Measurements from ENCODE around the gene ASTN2. TPM values are rescaled to one million over a fixed set of nuclear protein-coding genes. Genes with fewer than 3 reads are reported as not detected.
A peak's percentile ranks its signal among the peaks of the same experiment; 100 is the strongest.

The ASTN2 gene
- total RNA-seq, 4 donors from 2014 or later = 4.0 to 7.0 (median 4.9) TPM

GRCh38 chr9:117074784-117075520, 339.9 kb downstream of the ASTN2 start:
- H3K27me3 ChIP-seq = peaks cover 3% of the 10 kb centered on the region
- ATAC-seq = no peak
- H3K4me1 ChIP-seq = no peaks in the 10 kb centered on the region
- H3K9me3 ChIP-seq = no peaks in the 10 kb centered on the region
- H3K27ac ChIP-seq = no peak overlapping the region
- no peak overlapping the region for H3K4me3 ChIP-seq
- WGBS, 2 donors (ENCODE audit: low coverage in 1 of 2) = 51 to 67% methylated on average over 3 to 4 of the region's 7 CpGs
- no peak for TF ChIP-seq CTCF (IDR thresholded peaks at IDR 0.05)
- TF ChIP-seq POLR2AphosphoS5 (IDR thresholded peaks at IDR 0.05) = no peak
- no peak for TF ChIP-seq POLR2A (IDR thresholded peaks at IDR 0.05)
- TF ChIP-seq EP300 (IDR thresholded peaks at IDR 0.05) = no peak
- H3K36me3 ChIP-seq = no peaks in the 10 kb centered on the region

- Histone ChIP-seq H3K27me3 (peaks cover 3% of the 10 kb centered on the region), H3K27ac (no peak overlapping the region), H3K36me3 (no peaks in the 10 kb centered on the region), H3K9me3 (no peaks in the 10 kb centered on the region), H3K4me3 (no peak overlapping the region), H3K4me1 (no peaks in the 10 kb centered on the region)
- TF ChIP-seq POLR2AphosphoS5 (IDR thresholded peaks at IDR 0.05) = no peak
- TF ChIP-seq EP300 (IDR thresholded peaks at IDR 0.05) = no peak
- TF ChIP-seq CTCF (IDR thresholded peaks at IDR 0.05) = no peak
- TF ChIP-seq POLR2A (IDR thresholded peaks at IDR 0.05) = no peak
- WGBS, 2 donors (ENCODE audit: low coverage in 1 of 2) = 79 to 83% methylated on average over 3 of the region's 3 CpGs
- ATAC-seq = no peak
These were observed 340.6 kb downstream of the ASTN2 start for GRCh38 chr9:117074342-117074662.

- ATAC-seq = no peak
- no peaks in the 10 kb centered on the region for H3K36me3 ChIP-seq
- no peak overlapping the region for H3K4me3 ChIP-seq
- no peaks in the 10 kb centered on the region for H3K9me3 ChIP-seq
- no peak overlapping the region for H3K27ac ChIP-seq
- TF ChIP-seq EP300 (IDR thresholded peaks at IDR 0.05) = no peak
- TF ChIP-seq CTCF (IDR thresholded peaks at IDR 0.05) = peak in 1 of 4 experiments; percentile 41
- 50 to 56% methylated on average over 10 to 11 of the region's 11 CpGs for WGBS, 2 donors (ENCODE audit: low coverage in 1 of 2)
- H3K27me3 ChIP-seq = peaks cover 3% of the 10 kb centered on the region
- H3K4me1 ChIP-seq = no peaks in the 10 kb centered on the region
These were observed 341.1 kb downstream of the ASTN2 start for GRCh38 chr9:117073539-117074341.

- H3K27me3 ChIP-seq = peaks cover 3% of the 10 kb centered on the region
- ATAC-seq = no peak
These were observed 341.8 kb downstream of the ASTN2 start for GRCh38 chr9:117073071-117073470.

More at GRCh38 chr9:117073071-117073470, 341.8 kb downstream of the ASTN2 start:
- Histone ChIP-seq H3K9me3 (no peaks in the 10 kb centered on the region), H3K36me3 (no peaks in the 10 kb centered on the region), H3K4me1 (no peaks in the 10 kb centered on the region), H3K27ac (no peak overlapping the region), H3K4me3 (no peak overlapping the region)
- TF ChIP-seq EP300 (IDR thresholded peaks at IDR 0.05) = no peak
- no peak for TF ChIP-seq POLR2AphosphoS5 (IDR thresholded peaks at IDR 0.05)
- TF ChIP-seq POLR2A (IDR thresholded peaks at IDR 0.05) = no peak
- no peak for TF ChIP-seq CTCF (IDR thresholded peaks at IDR 0.05)
- 59 to 61% methylated on average over 2 to 4 of the region's 4 CpGs for WGBS, 2 donors (ENCODE audit: low coverage in 1 of 2)
